ENCODE results near the gene LRRFIP1. TPM values are rescaled to one million over a fixed set of nuclear protein-coding genes. Genes with fewer than 3 reads are reported as not detected.

The LRRFIP1 gene
- total and polyA plus RNA-seq, 2 of the 13 experiments (the other 11 are each of a cell fraction or from before 2014, with no cell fraction given), result 15.9 to 40.5 TPM

DNA sequence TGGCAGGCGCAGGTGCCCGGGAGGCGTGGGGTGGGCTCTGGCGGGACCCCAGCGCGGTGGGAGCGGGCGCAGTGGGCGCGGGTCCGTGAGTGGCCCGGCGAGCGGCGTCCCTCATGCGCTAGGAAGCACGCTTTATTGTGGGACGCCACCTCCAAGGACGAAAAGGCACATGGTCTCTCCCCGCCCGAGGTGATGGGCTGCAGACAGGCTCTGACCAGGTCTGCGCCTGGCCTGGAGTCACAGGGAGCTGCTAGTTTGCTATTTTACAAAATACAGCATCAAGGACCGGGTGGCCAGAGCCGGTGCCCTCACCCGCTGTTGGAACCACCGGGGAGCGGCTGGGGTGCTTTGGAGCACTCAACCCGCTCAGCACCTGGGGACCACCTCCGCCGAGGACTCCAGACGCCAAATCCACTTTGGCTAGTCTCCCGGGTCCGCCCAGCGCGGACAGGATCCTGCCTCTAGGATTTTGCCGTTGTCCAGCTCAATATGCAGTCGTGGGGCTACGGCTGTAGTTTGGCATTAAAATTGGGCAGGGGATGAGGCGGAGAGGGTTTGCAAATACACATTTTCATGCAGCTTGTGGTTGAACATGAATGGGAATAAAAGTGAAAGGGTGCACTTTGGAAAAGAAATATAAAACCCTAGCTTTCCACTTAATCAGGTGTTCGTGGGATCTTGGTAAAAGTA lies 65.4 kb downstream of the LRRFIP1 start (continued):
- TF ChIP-seq ZNF121 (CRISPR knock-in tag; IDR thresholded peaks at IDR 0.05) (no peak), GFI1 (CRISPR knock-in tag; IDR thresholded peaks at IDR 0.05; ENCODE audit: borderline replicate concordance) (0 out of 2 replicates have a peak, but pooled peaks have one; percentile 15), ZNF678 (CRISPR knock-in tag; IDR thresholded peaks at IDR 0.05) (no peak), RBM39 (IDR thresholded peaks at IDR 0.05; ENCODE audit: low read depth, low read length, poor library complexity, severe bottlenecking) (peak; percentile 61), ZFY (CRISPR knock-in tag; IDR thresholded peaks at IDR 0.05) (peak; percentile 32), DPF2 (CRISPR knock-in tag; IDR thresholded peaks at IDR 0.05; ENCODE audit: borderline replicate concordance, low read depth) (no peak), ZNF609 (CRISPR knock-in tag; IDR thresholded peaks at IDR 0.05; ENCODE audit: borderline replicate concordance) (0 out of 2 replicates have a peak, but pooled peaks have one; percentile 8), ZBTB40 (IDR thresholded peaks at IDR 0.05) (no peak), ZBTB40 (CRISPR knock-in tag; IDR thresholded peaks at IDR 0.05) (peak; percentile 67; the same call in 1 of the 2 replicates), SSRP1 (CRISPR knock-in tag; IDR thresholded peaks at IDR 0.05) (no peak), RFX3 (CRISPR knock-in tag; IDR thresholded peaks at IDR 0.05) (no peak), ZNF501 (CRISPR knock-in tag; IDR thresholded peaks at IDR 0.05) (0 out of 2 replicates have a peak, but pooled peaks have one; percentile 28)
- TF ChIP-seq, protein P1, sequence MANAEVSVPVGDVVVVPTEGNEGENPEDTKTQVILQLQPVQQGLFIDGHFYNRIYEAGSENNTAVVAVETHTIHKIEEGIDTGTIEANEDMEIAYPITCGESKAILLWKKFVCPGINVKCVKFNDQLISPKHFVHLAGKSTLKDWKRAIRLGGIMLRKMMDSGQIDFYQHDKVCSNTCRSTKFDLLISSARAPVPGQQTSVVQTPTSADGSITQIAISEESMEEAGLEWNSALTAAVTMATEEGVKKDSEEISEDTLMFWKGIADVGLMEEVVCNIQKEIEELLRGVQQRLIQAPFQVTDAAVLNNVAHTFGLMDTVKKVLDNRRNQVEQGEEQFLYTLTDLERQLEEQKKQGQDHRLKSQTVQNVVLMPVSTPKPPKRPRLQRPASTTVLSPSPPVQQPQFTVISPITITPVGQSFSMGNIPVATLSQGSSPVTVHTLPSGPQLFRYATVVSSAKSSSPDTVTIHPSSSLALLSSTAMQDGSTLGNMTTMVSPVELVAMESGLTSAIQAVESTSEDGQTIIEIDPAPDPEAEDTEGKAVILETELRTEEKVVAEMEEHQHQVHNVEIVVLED (CRISPR knock-in tag; IDR thresholded peaks at IDR 0.05; ENCODE audit: borderline replicate concordance), result no peak

Data from HepG2 (cell line).